K562 (cell line): ENCODE results near the gene FTH1. TPM values are rescaled to one million over a fixed set of nuclear protein-coding genes. Genes with fewer than 3 reads are reported as not detected.
A peak's percentile ranks its signal among the peaks of the same experiment; 100 is the strongest.

Experiments used
- BDP1 ChIP-seq: IDR thresholded peaks from 3 replicates; pipeline ENCODE4 v1.6.1; 2011; ENCODE audit not compliant: insufficient read length, insufficient read depth
- CBFA2T2 ChIP-seq: fragments of 450-650 bp; conservative IDR thresholded peaks from 2 replicates; pipeline ENCODE4 v1.6.1; 2017; ENCODE audit warnings: mild to moderate bottlenecking
- CBX2 ChIP-seq: fragments of 200-600 bp; sonication (generic); IDR thresholded peaks from one replicate; pipeline ENCODE4 v1.6.1; 2012; ENCODE audit warnings: mild to moderate bottlenecking, low read length, inconsistent platforms; ENCODE audit not compliant: insufficient read depth, poor library complexity, severe bottlenecking
- CEBPG ChIP-seq, 3 experiments: fragments of 200-800 bp in 1 of 3; sonication (Bioruptor generic) in 1 of 3; sonication (generic) in 1 of 3; formaldehyde crosslinking in 1 of 3; IDR thresholded peaks in 2 of 3; conservative IDR thresholded peaks in 1 of 3; 2 replicates each; pipeline versions ENCODE4 v1.6.1 to v1.8.0; 2016 to 2022; ENCODE audit warnings: missing compliant biosample characterization in 2 of 3, missing genetic modification characterization in 2 of 3, mild to moderate bottlenecking in 1 of 3, missing genetic modification reagents in 1 of 3
- CREBBP ChIP-seq: IDR thresholded peaks from one replicate; pipeline ENCODE4 v1.6.1; 2012; ENCODE audit warnings: low read depth, mild to moderate bottlenecking, control low read depth, inconsistent platforms, low read length
- E2F5 ChIP-seq: sonication (generic); formaldehyde crosslinking; IDR thresholded peaks from 2 replicates; pipeline ENCODE4 v1.8.0; 2022; ENCODE audit warnings: mild to moderate bottlenecking, missing genetic modification reagents
- HBP1 ChIP-seq: fragments of 450-650 bp; formaldehyde crosslinking; IDR thresholded peaks from 2 replicates; pipeline ENCODE4 v1.4.0; 2022; ENCODE audit warnings: missing genetic modification characterization
- JUNB ChIP-seq: fragments of 450-650 bp; formaldehyde crosslinking; conservative IDR thresholded peaks from 2 replicates; pipeline ENCODE4 v1.4.0; 2020; ENCODE audit warnings: mild to moderate bottlenecking
- MAX ChIP-seq: sonication (generic); formaldehyde crosslinking; IDR thresholded peaks from 2 replicates; pipeline ENCODE4 v1.9.0; 2022; ENCODE audit warnings: mild to moderate bottlenecking, missing genetic modification reagents
- MCM7 ChIP-seq, 2 experiments: fragments of 450-650 bp; IDR thresholded peaks; 2 replicates each; pipeline ENCODE4 v1.6.1; 2016 to 2018
- MTA3 ChIP-seq: fragments of 450-650 bp; formaldehyde crosslinking; IDR thresholded peaks from 2 replicates; pipeline ENCODE4 v1.6.1; 2017; ENCODE audit warnings: mild to moderate bottlenecking, borderline replicate concordance
- NBN ChIP-seq: fragments of 450-650 bp; IDR thresholded peaks from 2 replicates; pipeline ENCODE4 v1.6.1; 2016; ENCODE audit warnings: low read depth, mild to moderate bottlenecking
- PHF20 ChIP-seq: fragments of 450-650 bp; IDR thresholded peaks from 2 replicates; pipeline ENCODE4 v1.6.1; 2018; ENCODE audit not compliant: partially characterized antibody
- PRMT5 ChIP-seq: sonication (generic); formaldehyde crosslinking; IDR thresholded peaks from 2 replicates; pipeline ENCODE4 v1.5.0; 2020; ENCODE audit warnings: missing genetic modification reagents
- PYGO2 ChIP-seq: fragments of 450-650 bp; IDR thresholded peaks from 2 replicates; pipeline ENCODE4 v1.6.1; 2016; ENCODE audit warnings: mild to moderate bottlenecking, missing genetic modification characterization, moderate library complexity, missing compliant biosample characterization
- SIRT6 ChIP-seq: IDR thresholded peaks from one replicate; pipeline ENCODE4 v1.6.1; 2012; ENCODE audit warnings: low read depth, mild to moderate bottlenecking, control low read depth, inconsistent platforms, low read length, moderate library complexity
- SMAD2 ChIP-seq: fragments of 150-350 bp; IDR thresholded peaks from 2 replicates; pipeline ENCODE4 v1.6.1; 2014; ENCODE audit warnings: low read depth, mild to moderate bottlenecking, low read length
- SRSF1 ChIP-seq: fragments of 200-400 bp; formaldehyde crosslinking; IDR thresholded peaks from 2 replicates; pipeline ENCODE4 v1.6.1; 2017; ENCODE audit warnings: mild to moderate bottlenecking, low read depth, low read length, moderate library complexity
- STAT5B ChIP-seq: fragments of 250-450 bp; sonication (Bioruptor Pico); IDR thresholded peaks from 2 replicates; pipeline ENCODE4 v1.8.0; 2021; ENCODE audit warnings: mild to moderate bottlenecking, inconsistent platforms
- TCF15 ChIP-seq: fragments of 250-450 bp; sonication (Bioruptor Pico); IDR thresholded peaks from 2 replicates; pipeline ENCODE4 v1.8.0; 2022; ENCODE audit warnings: moderate library complexity, mild to moderate bottlenecking, inconsistent platforms
- WHSC1 ChIP-seq: IDR thresholded peaks from one replicate; pipeline ENCODE4 v1.6.1; 2012; ENCODE audit warnings: low read length, control low read depth, inconsistent platforms
- ZFPM2 ChIP-seq: fragments of 250-450 bp; sonication (Bioruptor Pico); IDR thresholded peaks from 2 replicates; pipeline ENCODE4 v1.5.1; 2022; ENCODE audit warnings: mild to moderate bottlenecking
- ZNF512 ChIP-seq: IDR thresholded peaks from 2 replicates; pipeline ENCODE4 v1.6.1; 2016; ENCODE audit warnings: missing genetic modification characterization, missing compliant biosample characterization
- ZNF586 ChIP-seq: fragments of 450-650 bp; formaldehyde crosslinking; conservative IDR thresholded peaks from 2 replicates; pipeline ENCODE4 v1.4.0; 2020; ENCODE audit warnings: mild to moderate bottlenecking, moderate library complexity
- ZNF696 ChIP-seq: fragments of 250-450 bp; sonication (Bioruptor Pico); conservative IDR thresholded peaks from 2 replicates; pipeline ENCODE4 v1.4.0; 2020; ENCODE audit warnings: mild to moderate bottlenecking, moderate library complexity
- polyA plus RNA-seq, 8 experiments: library from polyadenylated mRNA; depleted of rRNA in 4 of 8; stranded (reverse) in 5 of 8; unstranded in 3 of 8; fragments of >200 nt; fragmentation: Nextera tagmentation in 2 of 8; fragmentation: Illumina TruSeq in 1 of 8; extraction: Ambion mirVana in 2 of 8; extraction: Trizol in 1 of 8; gene quantifications; 2 replicates each; pipeline versions ENCODE4 v1.2.1 to v1.2.3, GENCODE V29; 2011 to 2014; ENCODE audit warnings: inconsistent platforms in 1 of 8, missing spikeins in 1 of 8
- total RNA-seq, 7 experiments: library from RNA; depleted of rRNA in 6 of 7; stranded (reverse); fragments of >200 nt in 6 of 7; fragmentation: Illumina TruSeq in 2 of 7; extraction: Trizol in 2 of 7; gene quantifications; 2 replicates each; pipeline versions ENCODE4 v1.2.1 to v1.2.3, GENCODE V29; 2011 to 2021; ENCODE audit warnings: low replicate concordance in 1 of 7

The FTH1 gene
- total and polyA plus RNA-seq, 9 of the 15 experiments (the other 6 are each of a cell fraction or from before 2014, with no cell fraction given): 370 to 3,146 (median 802) TPM

- TF ChIP-seq CEBPG (CRISPR knock-in tag; IDR thresholded peaks at IDR 0.05) (no peak), CEBPG (tag; conservative IDR thresholded peaks at IDR 0.05 in 1 of 2, IDR thresholded peaks at IDR 0.05 in 1 of 2) (no peak), ZFPM2 (no peak), ZNF696 (CRISPR knock-in tag) (no peak), CREBBP (no peak), JUNB (CRISPR knock-in tag) (no peak), E2F5 (CRISPR knock-in tag) (no peak), TCF15 (CRISPR knock-in tag) (no peak), SRSF1 (no peak), BDP1 (no peak), WHSC1 (no peak), ZNF512 (tag) (no peak), CBX2 (no peak), MAX (CRISPR knock-in tag) (peak; percentile 82), ZNF586 (CRISPR knock-in tag) (no peak), SIRT6 (no peak), PRMT5 (no peak), MCM7 (IDR thresholded peaks at IDR 0.05) (no peak), SMAD2 (no peak), NBN (peak; percentile 36), PHF20 (peak; percentile 36), PYGO2 (no peak), MTA3 (0 out of 2 replicates have a peak, but pooled peaks have one; percentile 66), HBP1 (CRISPR knock-in tag) (no peak), STAT5B (CRISPR knock-in tag) (no peak), CBFA2T2 (peak; percentile 93)
These were observed 47.5 kb downstream of the FTH1 start (continued) for GRCh38 chr11:61919705-61920631.
